Eye (tissue), 1 donor: ENCODE data around the gene MPPE1.
"Not testable (repeated sequence)": the region's sequence is repeated elsewhere in the genome, so short reads cannot be mapped to it uniquely, and the experiment has no call there.

Experiments used
- DNase-seq: peaks from one replicate; pipeline ENCODE4 v3.0.0-alpha.2; 2015

The MPPE1 gene

DNA sequence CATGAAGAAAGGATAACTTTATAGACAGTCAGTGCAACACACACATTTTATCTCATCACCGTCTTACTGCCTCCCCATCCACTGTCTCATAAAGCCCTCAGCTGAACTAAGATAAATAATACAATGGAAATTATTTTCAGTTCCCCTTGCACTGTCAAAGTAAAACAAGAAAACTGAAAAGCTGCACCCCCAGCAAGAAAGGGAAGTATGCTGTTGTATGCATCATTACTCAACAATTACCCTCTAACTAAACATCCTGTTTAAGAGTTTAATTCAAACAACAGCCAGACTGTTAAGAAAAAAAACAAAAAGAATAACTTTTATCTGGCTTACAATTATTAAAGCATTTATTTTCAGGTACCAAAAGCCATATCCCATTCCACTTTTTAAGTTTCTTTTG is 25.0 kb downstream of the MPPE1 start:
- no peak for DNase-seq

DNA sequence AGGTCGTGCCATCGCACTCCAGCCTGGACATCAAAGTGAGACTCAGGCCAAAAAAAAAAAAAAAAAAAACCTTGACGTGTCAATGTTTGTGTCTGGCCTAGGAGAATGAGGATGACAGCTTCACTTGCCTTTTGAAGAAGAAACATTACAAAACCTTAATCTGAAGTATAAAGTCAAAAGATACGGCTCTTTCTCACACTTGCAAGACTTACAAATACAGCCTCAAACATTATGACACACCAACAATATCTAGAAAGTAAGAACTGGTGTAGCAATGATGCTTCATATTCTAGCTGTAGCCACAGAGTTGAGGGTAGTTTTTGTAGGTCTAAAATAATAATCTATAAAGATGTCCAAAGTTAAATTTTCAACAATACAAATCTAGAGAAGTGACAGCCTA is 25.5 kb downstream of the MPPE1 start:
- DNase-seq, result no peak

DNA sequence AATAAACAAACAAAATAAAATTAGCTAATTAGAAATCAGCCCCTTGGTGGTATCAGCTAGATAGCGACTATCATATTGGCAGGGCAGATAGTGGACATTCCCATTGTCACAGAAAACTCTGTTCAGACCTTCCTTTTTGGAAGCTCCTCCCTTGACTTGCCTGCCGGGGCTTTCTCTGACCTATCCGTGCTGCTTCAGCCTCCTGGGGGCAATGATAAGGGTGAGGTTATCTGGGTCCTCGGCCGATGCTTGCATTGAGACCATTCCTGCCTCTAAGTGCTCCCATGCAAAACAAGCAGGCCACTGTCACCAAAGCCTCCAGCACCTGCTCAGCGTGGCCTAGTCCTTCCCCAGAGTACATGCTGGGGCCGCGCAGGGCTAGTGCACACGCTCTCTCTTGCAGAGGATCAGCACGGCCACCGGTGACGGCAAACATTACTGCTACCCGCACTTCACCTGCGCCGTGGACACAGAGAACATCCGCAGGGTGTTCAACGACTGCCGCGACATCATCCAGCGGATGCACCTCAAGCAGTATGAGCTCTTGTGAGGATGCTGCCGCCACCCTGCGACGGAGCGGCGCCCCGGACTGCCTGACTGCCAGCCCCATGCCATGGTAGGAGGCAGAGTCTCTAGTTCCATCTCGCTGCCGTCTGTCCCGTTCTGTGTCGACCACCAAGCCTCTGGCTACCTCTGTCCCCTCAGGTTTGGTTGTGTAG is 27.4 kb downstream of the MPPE1 start:
- no peak for DNase-seq

DNA sequence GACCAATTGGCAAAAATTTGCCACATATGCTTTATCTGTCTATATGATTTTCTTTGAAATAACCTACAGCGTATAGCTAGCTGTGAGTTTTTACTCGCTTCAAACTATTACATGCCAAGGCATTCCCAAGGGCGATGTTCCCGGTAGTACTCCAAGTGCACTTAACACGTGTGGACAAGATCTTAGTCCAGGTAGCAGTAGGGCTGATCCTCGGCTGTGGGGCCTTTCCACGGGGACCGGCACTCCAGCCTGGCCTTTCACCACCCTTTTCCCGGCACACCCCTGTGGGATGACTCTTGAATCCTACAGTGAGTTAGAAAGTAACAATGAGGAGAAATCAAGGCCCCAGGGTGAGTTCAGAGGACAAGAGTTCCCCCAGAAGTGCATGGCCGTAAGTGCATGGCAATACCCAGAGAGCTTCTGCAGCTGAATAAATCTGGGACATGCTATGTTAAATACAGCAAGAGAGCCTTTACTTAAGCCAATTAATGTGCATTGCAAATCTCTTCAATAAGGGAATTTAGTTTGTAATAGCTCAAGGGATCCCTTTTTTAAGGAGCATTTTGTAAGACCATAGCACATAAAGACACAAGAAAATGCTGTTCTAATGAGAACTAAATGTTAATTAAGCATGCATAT is 30.5 kb downstream of the MPPE1 start:
- DNase-seq, result no peak

GRCh38 chr18:11874676-11875075 is 33.4 kb downstream of the MPPE1 start:
- no peak for DNase-seq

GRCh38 chr18:11873670-11874340 is 34.3 kb downstream of the MPPE1 start:
- no peak for DNase-seq

DNA sequence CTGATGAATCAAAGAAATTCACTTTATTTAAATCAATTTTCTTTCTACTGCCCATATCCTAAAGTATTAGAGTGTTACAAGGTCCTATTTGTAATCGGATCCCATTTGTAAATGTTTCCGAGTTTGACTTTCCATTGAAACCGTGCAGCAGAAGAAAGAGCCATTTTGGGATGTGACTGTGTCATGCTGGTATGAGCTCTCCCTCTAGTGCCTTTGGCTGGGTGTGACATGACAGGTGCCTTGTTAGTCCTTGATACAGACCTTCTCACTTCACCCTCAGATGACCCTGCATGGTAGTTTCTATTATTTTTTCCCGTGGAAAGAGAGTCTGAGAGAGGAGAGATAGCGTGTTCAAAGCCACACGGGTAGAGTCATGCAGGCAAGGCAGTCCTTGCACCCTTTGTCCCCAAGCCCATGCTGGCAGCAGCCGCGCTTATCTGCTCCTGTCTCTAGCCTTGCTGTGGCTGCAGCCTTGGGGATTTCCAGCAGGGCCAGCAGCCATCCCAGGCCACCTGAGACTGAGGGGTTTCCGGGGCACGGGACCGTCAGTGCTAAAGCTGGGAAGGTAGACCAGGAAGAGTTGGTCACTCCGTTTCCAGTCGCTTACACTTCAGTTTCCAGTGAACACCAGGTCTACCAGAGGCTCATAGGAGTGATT is 35.5 kb downstream of the MPPE1 start:
- DNase-seq, result peak; percentile 8

DNA sequence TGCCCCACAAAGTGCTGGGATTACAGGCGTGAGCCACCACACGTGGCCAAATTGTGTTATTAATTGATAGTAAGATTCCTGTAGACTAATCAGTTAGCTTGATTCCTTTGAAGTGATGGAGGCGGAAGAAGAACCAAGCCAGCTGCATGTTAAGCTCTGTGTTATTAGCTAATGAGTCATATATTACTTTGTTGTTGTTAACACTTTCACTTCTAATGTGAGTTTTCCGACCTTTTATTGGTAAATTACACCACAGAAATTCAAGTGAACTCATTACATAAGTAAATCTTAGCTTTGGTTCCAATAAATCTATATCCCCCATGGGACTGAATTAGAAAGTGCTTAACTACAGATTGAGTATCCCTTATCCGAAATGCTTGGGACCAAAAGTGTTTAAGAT is 36.6 kb downstream of the MPPE1 start:
- no peak for DNase-seq

GRCh38 chr18:11868230-11868629 is 39.9 kb downstream of the MPPE1 start:
- DNase-seq, result no peak

DNA sequence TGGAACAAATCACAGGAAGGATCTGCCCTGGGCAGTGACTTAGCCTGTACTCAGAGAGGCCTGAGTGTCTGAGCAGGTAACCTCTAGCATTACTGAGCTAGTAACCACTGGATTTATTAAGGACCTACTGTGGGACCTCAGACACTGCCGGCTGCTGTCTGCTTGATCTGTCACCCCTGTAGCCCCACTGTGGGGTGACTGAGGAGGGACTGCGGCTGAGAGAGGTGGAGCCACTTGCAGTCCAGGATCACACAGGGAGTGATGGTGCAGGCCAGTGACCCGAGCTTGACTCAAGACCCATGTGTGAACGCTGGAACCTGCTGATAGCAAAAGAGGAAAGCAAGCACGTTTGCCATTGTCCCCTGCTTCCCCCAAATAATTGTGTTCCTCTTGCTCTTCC is 41.4 kb downstream of the MPPE1 start:
- no peak for DNase-seq

GRCh38 chr18:11866329-11866728 is 41.8 kb downstream of the MPPE1 start:
- no peak for DNase-seq

DNA sequence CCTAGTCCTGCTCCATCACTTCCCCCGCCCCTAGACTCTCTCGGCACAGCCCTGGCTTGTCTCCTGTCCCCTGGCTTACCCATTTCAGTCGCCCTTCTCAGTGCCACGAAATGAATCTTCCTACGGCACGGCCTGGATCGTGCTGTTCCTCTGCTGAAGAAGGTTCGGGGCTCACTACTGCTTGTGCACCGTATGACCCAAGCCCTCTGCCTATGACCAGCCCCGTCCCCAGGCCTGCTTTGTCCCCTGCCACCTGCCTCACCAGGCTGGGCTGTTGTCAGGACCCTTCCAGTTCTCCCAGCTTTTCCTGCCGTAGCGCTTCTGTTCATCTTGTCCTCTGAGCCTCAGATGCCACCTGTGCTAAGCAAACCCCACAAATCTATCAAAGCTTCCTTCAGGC is 43.0 kb downstream of the MPPE1 start:
- no peak for DNase-seq

DNA sequence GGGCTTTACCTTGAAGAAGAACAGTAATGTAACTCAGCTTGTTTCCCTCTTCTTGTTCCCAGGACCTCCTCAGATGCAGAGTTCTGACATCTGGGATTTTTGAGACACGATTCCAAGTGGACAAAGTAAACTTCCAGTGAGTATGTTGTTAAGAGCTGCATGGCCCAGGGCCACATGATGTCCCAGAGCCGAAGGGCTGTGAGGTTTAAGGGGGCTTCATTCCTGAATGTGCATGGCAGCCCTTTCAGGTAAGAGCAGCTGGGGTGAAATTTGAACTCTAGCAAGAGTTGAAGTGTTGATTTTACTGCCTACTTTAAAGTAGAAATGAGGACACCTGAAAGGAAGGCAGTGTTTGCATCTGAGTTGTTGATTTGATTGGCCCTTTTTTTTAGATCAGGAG is 43.6 kb downstream of the MPPE1 start:
- no peak for DNase-seq

DNA sequence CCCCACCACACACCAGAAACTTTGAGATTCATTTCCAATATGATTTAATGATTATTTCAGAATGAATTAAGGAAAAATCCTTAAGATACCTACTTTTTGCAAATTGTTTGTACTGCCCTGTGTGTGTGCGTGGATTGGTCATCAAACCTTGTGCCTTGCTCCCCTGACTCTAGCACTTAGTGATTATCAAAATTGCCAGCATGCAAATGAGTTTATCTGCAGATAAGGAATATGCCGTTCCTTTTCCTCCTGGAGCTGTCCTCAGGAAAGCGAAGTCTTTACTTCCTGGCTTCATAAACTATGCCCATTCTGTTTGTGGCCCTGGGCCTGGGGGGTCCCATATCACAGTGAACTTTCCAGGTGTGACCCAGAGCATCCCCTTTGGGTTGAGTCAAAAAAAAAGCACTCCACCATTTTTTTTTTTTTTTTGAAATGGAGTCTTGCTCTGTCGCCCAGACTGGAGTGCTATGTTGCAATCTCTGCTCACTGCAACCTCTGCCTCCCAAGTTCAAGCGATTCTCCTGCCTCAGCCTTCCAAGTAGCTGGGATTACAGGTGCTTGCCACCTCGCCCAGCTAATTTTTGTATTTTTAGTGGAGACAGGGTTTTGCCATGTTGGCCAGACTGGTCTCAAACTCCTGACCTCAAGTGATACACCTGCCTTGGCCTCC is 45.5 kb downstream of the MPPE1 start:
- no peak for DNase-seq

DNA sequence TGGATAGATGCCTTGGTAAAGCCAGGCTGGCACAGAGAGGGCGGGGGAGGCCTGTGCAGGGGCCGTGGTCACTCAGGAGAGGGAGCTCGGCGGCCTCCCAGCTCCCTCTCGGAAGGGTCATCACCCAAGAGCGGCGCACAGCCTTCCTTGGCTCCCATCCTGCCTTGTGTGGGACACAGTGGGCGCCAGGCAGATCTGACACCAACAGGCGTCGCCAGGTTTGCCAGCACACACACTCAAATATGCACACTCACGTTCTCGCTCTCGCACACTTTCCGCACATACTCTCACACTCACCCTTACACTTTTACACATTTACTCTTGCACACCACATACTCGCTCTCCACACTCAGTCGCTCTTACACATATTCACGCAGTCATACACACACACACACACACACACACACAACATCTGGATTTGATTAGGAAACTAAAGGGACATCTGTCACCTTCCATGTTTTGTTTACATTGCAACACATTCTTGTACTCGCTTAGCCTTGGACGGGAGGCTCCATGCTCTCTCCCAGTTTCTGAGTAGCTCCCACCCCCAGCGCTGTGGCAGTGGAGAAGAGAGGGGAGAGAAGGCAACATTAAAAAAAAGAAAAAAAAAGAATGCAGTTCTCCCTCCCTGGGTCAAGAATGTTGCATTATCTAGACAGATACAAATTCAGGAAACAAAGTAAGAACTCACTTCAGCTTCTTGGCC is 46.4 kb downstream of the MPPE1 start:
- peak; percentile 23 for DNase-seq

GRCh38 chr18:11860594-11861450 is 47.3 kb downstream of the MPPE1 start:
- no peak for DNase-seq

GRCh38 chr18:11859903-11860407 is 48.2 kb downstream of the MPPE1 start:
- DNase-seq, result no peak

GRCh38 chr18:11859282-11859830 is 48.8 kb downstream of the MPPE1 start:
- no peak for DNase-seq

- peak; percentile 42 for DNase-seq
Observed at GRCh38 chr18:11857177-11857887, 50.8 kb downstream of the MPPE1 start.

DNA sequence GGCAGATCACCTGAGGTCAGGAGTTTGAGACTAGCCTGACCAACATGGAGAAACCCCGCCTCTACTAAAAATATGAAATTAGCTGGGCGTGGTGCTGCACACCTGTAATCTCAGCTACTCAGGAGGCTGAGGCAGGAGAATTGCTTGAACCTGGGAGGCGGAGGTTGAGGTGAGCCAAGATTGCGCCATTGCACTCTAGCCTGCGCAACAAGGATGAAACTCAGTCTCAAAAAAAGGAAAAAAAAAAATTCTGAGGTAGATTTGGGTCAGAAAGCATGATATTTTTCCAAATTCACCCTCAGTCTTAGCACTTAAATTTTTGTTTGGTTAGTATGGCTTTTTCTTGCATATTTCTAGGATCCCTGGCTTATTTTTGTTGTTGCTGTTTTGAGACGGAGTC is 53.6 kb downstream of the MPPE1 start:
- DNase-seq, result not testable (repeated sequence)
